Loucy (cell line): ENCODE results near the gene E2F8.

Experiments
- H2AFZ ChIP-seq: fragments of 200-600 bp; sonication (generic); 2 replicates; pipeline ENCODE4 v1.6.0; 2016; ENCODE audit warnings: antibody characterized with exemption, mild to moderate bottlenecking, low read length, moderate library complexity
- H3F3A ChIP-seq: fragments of 200-600 bp; 2 replicates; pipeline ENCODE4 v1.6.0; 2016; ENCODE audit warnings: antibody characterized with exemption, low read depth, mild to moderate bottlenecking
- H3K27me3 ChIP-seq: fragments of 200-600 bp; sonication (generic); 2 replicates; pipeline ENCODE4 v1.6.1; 2014; ENCODE audit warnings: low read length, mild to moderate bottlenecking; ENCODE audit not compliant: insufficient read depth, poor library complexity, severe bottlenecking
- H3K36me3 ChIP-seq: fragments of 200-600 bp; sonication (generic); 2 replicates; pipeline ENCODE4 v1.6.1; 2016; ENCODE audit warnings: low read length; ENCODE audit not compliant: insufficient read depth
- H3K4me1 ChIP-seq: fragments of 200-600 bp; sonication (generic); 2 replicates; pipeline ENCODE4 v1.5.1; 2014; ENCODE audit warnings: low read length, mild to moderate bottlenecking; ENCODE audit not compliant: insufficient read depth, poor library complexity, severe bottlenecking
- H3K4me2 ChIP-seq: fragments of 200-600 bp; sonication (generic); 2 replicates; pipeline ENCODE4 v1.6.0; 2014; ENCODE audit warnings: antibody characterized with exemption, low read length, low read depth, mild to moderate bottlenecking; ENCODE audit not compliant: poor library complexity, severe bottlenecking
- H3K4me3 ChIP-seq: fragments of 200-600 bp; sonication (generic); 2 replicates; pipeline ENCODE4 v1.5.1; 2014; ENCODE audit warnings: low read length, mild to moderate bottlenecking, mixed read lengths; ENCODE audit not compliant: poor library complexity, severe bottlenecking
- H3K79me2 ChIP-seq: fragments of 200-600 bp; sonication (generic); 2 replicates; pipeline ENCODE4 v1.6.1; 2014; ENCODE audit warnings: low read length; ENCODE audit not compliant: insufficient read depth
- H3K9ac ChIP-seq: fragments of 200-600 bp; sonication (generic); 2 replicates; pipeline ENCODE4 v1.6.0; 2014; ENCODE audit warnings: mild to moderate bottlenecking, low read depth, low read length, moderate library complexity; ENCODE audit not compliant: poor library complexity, severe bottlenecking
- H3K9me2 ChIP-seq: fragments of 200-600 bp; sonication (generic); replicated peaks from 2 replicates; pipeline ENCODE4 v1.6.1; 2016; ENCODE audit warnings: low read depth, low read length, mixed read lengths
- H3K9me3 ChIP-seq: fragments of 200-600 bp; sonication (generic); 2 replicates; pipeline ENCODE4 v1.6.1; 2014; ENCODE audit warnings: mild to moderate bottlenecking, antibody characterized with exemption, low read length, low read depth; ENCODE audit not compliant: insufficient read depth
- H4K20me1 ChIP-seq: fragments of 200-600 bp; sonication (generic); 2 replicates; pipeline ENCODE4 v1.6.0; 2014; ENCODE audit warnings: antibody characterized with exemption, low read length, mild to moderate bottlenecking; ENCODE audit not compliant: insufficient read depth, poor library complexity, severe bottlenecking
- EZH2phosphoT487 ChIP-seq: fragments of 200-600 bp; IDR thresholded peaks from 2 replicates; pipeline ENCODE4 v1.6.1; 2018; ENCODE audit warnings: antibody characterized with exemption, mild to moderate bottlenecking, moderate library complexity, borderline replicate concordance
- TF ChIP-seq, protein P1 (sequence below): fragments of 200-600 bp; sonication (generic); conservative IDR thresholded peaks from 2 replicates; pipeline ENCODE4 v1.5.1; 2014; ENCODE audit warnings: mild to moderate bottlenecking, antibody characterized with exemption, low read length

The E2F8 gene

GRCh38 chr11:19218786-19219460 lies 21.8 kb downstream of the E2F8 start:
- no peak overlapping the region for H3K4me2 ChIP-seq
- no peaks in the 10 kb centered on the region for H3K27me3 ChIP-seq
- H3K9me3 ChIP-seq = no peaks in the 10 kb centered on the region; the same call in 1 of the 2 replicates
- H2AFZ ChIP-seq = no peak overlapping the region
- no peak for TF ChIP-seq EZH2phosphoT487
- TF ChIP-seq, protein P1, sequence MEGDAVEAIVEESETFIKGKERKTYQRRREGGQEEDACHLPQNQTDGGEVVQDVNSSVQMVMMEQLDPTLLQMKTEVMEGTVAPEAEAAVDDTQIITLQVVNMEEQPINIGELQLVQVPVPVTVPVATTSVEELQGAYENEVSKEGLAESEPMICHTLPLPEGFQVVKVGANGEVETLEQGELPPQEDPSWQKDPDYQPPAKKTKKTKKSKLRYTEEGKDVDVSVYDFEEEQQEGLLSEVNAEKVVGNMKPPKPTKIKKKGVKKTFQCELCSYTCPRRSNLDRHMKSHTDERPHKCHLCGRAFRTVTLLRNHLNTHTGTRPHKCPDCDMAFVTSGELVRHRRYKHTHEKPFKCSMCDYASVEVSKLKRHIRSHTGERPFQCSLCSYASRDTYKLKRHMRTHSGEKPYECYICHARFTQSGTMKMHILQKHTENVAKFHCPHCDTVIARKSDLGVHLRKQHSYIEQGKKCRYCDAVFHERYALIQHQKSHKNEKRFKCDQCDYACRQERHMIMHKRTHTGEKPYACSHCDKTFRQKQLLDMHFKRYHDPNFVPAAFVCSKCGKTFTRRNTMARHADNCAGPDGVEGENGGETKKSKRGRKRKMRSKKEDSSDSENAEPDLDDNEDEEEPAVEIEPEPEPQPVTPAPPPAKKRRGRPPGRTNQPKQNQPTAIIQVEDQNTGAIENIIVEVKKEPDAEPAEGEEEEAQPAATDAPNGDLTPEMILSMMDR = no peak
- H3K9me2 ChIP-seq = no peaks in the 10 kb centered on the region
- H3K4me1 ChIP-seq = peaks cover 21% of the 10 kb centered on the region
- H3F3A ChIP-seq = no peaks in the 10 kb centered on the region
- peaks cover 7% of the 10 kb centered on the region; the same call in 1 of the 2 replicates for H3K36me3 ChIP-seq
- H4K20me1 ChIP-seq = no peaks in the 10 kb centered on the region
- no peaks in the 10 kb centered on the region for H3K79me2 ChIP-seq
- no peak overlapping the region for H3K9ac ChIP-seq
- no peak overlapping the region for H3K4me3 ChIP-seq

DNA sequence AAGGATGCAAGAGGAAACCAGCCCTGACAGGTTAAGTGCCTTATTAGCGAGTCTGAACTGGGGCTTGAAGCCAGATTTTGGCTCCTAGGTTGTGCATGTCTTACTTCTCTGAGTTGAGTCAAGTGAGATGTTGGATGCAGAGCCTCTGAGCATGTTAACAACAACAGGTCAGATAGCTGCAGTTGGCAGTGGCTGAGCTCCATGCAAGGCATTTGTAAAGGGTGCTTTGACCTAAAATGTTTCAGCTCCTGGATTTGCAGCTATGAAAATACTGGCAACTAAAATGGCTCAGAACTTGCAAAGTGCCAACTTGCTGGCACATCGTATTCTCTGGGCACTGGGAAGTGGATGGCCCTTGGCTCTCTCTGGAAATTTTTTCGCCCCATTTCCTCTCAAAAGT lies 22.5 kb downstream of the E2F8 start:
- no peaks in the 10 kb centered on the region for H3F3A ChIP-seq
- H2AFZ ChIP-seq = no peak overlapping the region
- no peaks in the 10 kb centered on the region; the same call in 1 of the 2 replicates for H3K9me3 ChIP-seq
- no peaks in the 10 kb centered on the region for H3K9me2 ChIP-seq
- H3K79me2 ChIP-seq = no peaks in the 10 kb centered on the region
- no peaks in the 10 kb centered on the region for H3K27me3 ChIP-seq
- no peak overlapping the region for H3K4me2 ChIP-seq
- H4K20me1 ChIP-seq = no peaks in the 10 kb centered on the region
- peaks cover 21% of the 10 kb centered on the region for H3K4me1 ChIP-seq
- H3K4me3 ChIP-seq = no peak overlapping the region
- H3K9ac ChIP-seq = no peak overlapping the region
- TF ChIP-seq, protein P1 = no peak
- no peak for TF ChIP-seq EZH2phosphoT487
- H3K36me3 ChIP-seq = peaks cover 1% of the 10 kb centered on the region; the same call in 1 of the 2 replicates

DNA sequence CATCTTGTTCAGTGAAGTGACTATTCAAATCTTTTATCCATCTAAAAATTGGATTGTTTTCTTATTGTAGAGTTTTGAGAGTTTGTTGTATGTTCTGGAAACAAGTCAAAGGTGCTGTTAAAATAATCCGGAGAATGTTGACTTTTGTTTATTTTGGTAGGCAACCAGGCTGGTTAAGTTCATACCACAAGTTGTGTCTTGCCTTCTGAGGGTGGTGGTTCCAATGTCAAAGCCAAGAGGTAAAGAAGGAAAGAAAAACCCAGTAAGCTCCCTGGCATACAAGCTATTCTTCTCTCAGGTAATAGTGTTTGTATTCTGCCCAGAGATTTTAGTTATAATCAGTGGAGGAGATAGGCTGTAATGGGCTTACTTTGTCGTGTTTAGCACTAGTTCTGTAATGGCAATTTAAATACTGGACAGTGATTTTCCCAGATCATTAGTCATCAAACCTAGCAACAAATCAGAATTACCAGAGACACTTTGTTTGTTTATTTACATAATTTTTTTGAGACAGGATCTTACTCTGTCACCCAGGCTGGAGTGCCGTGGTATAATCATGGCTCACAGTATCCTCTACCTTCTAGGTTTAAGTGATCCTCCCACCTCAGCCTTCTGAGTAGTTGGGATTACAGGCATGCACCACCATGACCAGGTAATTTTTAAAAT lies 23.9 kb downstream of the E2F8 start:
- Histone ChIP-seq H3K4me3 (no peak overlapping the region), H3K4me2 (no peak overlapping the region), H3K9me3 (no peaks in the 10 kb centered on the region), H3K9me2 (no peaks in the 10 kb centered on the region), H3K4me1 (peaks cover 21% of the 10 kb centered on the region), H3K79me2 (no peaks in the 10 kb centered on the region), H3K9ac (no peak overlapping the region), H3K36me3 (no peaks in the 10 kb centered on the region), H3K27me3 (no peaks in the 10 kb centered on the region), H3F3A (no peaks in the 10 kb centered on the region), H2AFZ (no peak overlapping the region), H4K20me1 (no peaks in the 10 kb centered on the region)
- TF ChIP-seq, protein P1 = no peak
- TF ChIP-seq EZH2phosphoT487 = no peak
